ENCODE data around the gene CHST8.

Gene CHST8

GRCh38 chr19:33704271-33704670, 82.5 kb downstream of the CHST8 start:
- TF ChIP-seq, protein P1, sequence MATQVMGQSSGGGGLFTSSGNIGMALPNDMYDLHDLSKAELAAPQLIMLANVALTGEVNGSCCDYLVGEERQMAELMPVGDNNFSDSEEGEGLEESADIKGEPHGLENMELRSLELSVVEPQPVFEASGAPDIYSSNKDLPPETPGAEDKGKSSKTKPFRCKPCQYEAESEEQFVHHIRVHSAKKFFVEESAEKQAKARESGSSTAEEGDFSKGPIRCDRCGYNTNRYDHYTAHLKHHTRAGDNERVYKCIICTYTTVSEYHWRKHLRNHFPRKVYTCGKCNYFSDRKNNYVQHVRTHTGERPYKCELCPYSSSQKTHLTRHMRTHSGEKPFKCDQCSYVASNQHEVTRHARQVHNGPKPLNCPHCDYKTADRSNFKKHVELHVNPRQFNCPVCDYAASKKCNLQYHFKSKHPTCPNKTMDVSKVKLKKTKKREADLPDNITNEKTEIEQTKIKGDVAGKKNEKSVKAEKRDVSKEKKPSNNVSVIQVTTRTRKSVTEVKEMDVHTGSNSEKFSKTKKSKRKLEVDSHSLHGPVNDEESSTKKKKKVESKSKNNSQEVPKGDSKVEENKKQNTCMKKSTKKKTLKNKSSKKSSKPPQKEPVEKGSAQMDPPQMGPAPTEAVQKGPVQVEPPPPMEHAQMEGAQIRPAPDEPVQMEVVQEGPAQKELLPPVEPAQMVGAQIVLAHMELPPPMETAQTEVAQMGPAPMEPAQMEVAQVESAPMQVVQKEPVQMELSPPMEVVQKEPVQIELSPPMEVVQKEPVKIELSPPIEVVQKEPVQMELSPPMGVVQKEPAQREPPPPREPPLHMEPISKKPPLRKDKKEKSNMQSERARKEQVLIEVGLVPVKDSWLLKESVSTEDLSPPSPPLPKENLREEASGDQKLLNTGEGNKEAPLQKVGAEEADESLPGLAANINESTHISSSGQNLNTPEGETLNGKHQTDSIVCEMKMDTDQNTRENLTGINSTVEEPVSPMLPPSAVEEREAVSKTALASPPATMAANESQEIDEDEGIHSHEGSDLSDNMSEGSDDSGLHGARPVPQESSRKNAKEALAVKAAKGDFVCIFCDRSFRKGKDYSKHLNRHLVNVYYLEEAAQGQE (IDR thresholded peaks at IDR 0.05; ENCODE audit: insufficient read depth in 1 of 2, low read depth in 2 of 2, low read length in 2 of 2), result no peak
- TF ChIP-seq FOXP2 (optimal IDR thresholded peaks at IDR 0.05; ENCODE audit: borderline replicate concordance, extremely low read depth, extremely low read length, insufficient read depth) (no peak), POLR2AphosphoS5 (IDR thresholded peaks at IDR 0.05; ENCODE audit: low read depth, low read length) (no peak), SIN3A (IDR thresholded peaks at IDR 0.05; ENCODE audit: borderline replicate concordance, insufficient read depth, low read length) (no peak), TAF1 (IDR thresholded peaks at IDR 0.05; ENCODE audit: borderline replicate concordance, insufficient read depth, low read length) (no peak)

DNA sequence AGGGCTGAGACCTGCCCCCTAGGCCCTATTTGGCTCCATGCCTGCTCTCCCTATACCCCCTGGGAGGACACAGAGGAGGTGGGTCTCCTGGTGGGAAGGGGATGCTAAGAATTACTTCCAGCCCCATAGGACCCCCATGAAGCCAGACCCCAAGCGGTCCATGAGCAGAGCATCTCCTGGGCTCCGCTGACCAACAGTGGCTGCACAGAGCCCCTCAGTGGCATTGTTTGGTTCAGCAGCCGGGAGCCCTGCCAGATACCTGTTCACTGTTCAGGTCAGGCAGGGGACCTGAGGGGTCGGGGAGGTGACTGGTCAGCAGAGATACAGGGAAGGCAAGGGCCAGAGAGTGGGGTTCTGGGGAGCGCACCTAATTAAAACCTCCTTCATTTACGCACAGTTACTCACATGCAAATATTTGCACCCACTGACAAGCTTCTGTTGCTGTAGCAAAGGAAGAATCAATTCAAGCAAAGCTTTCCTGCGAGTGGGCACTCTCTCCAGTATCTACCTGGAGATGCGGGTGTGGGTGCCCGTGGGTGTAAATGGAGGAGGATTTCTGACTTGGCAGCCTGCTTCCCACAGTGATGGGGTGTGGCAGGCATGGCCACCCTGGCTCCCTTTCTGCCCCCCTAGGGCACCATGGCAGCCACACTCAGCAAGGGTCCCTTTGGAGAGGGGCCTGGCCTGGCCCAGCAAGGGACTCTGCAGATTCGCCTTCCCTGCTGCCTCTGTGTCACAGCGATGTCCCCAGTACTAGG, 83.5 kb downstream of the CHST8 start:
- TF ChIP-seq POLR2AphosphoS5 (IDR thresholded peaks at IDR 0.05; ENCODE audit: low read depth, low read length) (no peak), FOXP2 (optimal IDR thresholded peaks at IDR 0.05; ENCODE audit: borderline replicate concordance, extremely low read depth, extremely low read length, insufficient read depth) (no peak), SIN3A (IDR thresholded peaks at IDR 0.05; ENCODE audit: borderline replicate concordance, insufficient read depth, low read length) (no peak), TAF1 (IDR thresholded peaks at IDR 0.05; ENCODE audit: borderline replicate concordance, insufficient read depth, low read length) (no peak)
- TF ChIP-seq, protein P1 (IDR thresholded peaks at IDR 0.05; ENCODE audit: insufficient read depth in 1 of 2, low read depth in 2 of 2, low read length in 2 of 2), result no peak

DNA sequence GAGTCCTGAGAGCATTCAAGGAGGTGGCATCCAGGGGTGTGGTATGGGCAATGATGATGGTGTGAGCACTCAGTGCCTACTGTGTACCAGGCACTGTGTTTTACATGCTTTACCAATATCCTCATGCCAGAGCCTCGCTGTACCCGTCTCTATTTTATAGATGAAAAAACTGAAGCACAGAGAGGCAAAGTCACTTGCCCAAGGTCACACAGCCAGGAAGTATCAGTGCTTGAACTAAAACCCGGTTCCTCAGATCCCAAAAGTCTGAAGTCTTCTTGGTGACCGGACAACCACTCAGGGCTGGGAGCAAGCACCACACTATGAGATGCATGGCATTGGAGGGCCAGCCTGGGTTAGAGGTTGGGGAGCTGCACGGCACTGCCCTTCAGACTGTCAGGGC, 84.1 kb downstream of the CHST8 start:
- TF ChIP-seq POLR2AphosphoS5 (IDR thresholded peaks at IDR 0.05; ENCODE audit: low read depth, low read length) (no peak), FOXP2 (optimal IDR thresholded peaks at IDR 0.05; ENCODE audit: borderline replicate concordance, extremely low read depth, extremely low read length, insufficient read depth) (no peak), SIN3A (IDR thresholded peaks at IDR 0.05; ENCODE audit: borderline replicate concordance, insufficient read depth, low read length) (no peak), TAF1 (IDR thresholded peaks at IDR 0.05; ENCODE audit: borderline replicate concordance, insufficient read depth, low read length) (no peak)
- TF ChIP-seq, protein P1 (IDR thresholded peaks at IDR 0.05; ENCODE audit: insufficient read depth in 1 of 2, low read depth in 2 of 2, low read length in 2 of 2), result no peak

DNA sequence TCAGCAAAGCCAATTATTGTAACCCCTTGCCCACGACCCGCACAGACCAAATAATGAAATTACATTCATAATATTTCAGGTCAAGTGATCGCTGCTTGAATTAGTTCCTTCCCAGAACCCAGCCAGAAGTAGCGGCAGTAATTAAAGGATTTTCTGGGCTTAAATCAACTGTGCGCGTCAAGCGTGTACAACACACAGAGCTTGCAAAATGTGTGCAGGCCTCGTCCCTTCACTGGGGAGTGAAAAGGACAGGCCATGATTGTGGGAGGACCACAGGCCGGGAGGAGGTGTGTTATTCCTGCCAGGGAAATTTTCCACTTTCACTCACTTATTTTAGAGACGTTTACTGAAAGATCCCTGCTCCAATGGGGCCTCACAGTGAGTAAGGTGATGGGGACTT, 84.9 kb downstream of the CHST8 start:
- TF ChIP-seq FOXP2 (optimal IDR thresholded peaks at IDR 0.05; ENCODE audit: borderline replicate concordance, extremely low read depth, extremely low read length, insufficient read depth) (no peak), SIN3A (IDR thresholded peaks at IDR 0.05; ENCODE audit: borderline replicate concordance, insufficient read depth, low read length) (no peak), POLR2AphosphoS5 (IDR thresholded peaks at IDR 0.05; ENCODE audit: low read depth, low read length) (no peak)

DNA sequence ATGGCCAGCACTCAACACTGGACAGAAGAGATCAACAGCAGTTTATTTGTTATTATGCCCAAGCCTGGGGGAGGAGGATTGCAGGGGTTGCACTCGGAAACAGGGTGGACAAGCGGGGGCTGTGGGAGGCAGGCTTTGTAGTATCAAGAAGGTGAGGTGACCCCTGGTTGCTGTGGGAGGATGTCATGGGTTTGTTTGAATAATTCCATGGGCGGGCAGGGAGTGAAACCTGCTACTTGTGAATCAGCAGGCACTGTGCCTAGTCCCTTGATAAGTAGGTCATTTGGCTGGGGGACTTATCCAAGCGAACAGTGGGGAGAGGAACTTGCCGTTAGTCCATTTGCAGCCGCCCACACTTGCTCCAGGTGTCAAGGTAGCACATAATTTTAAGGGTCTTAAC, 90.5 kb downstream of the CHST8 start:
- TF ChIP-seq, protein P1 (IDR thresholded peaks at IDR 0.05; ENCODE audit: insufficient read depth in 1 of 2, low read depth in 2 of 2, low read length in 2 of 2), result no peak
- TF ChIP-seq TAF1 (IDR thresholded peaks at IDR 0.05; ENCODE audit: borderline replicate concordance, insufficient read depth, low read length) (no peak), SIN3A (IDR thresholded peaks at IDR 0.05; ENCODE audit: borderline replicate concordance, insufficient read depth, low read length) (no peak), FOXP2 (optimal IDR thresholded peaks at IDR 0.05; ENCODE audit: borderline replicate concordance, extremely low read depth, extremely low read length, insufficient read depth) (no peak), POLR2AphosphoS5 (IDR thresholded peaks at IDR 0.05; ENCODE audit: low read depth, low read length) (no peak)
